ENCODE results near the gene EIF2AK2. TPM values are rescaled to one million over a fixed set of nuclear protein-coding genes. Genes with fewer than 3 reads are reported as not detected.

The EIF2AK2 gene
- 30.9 and 52.0 TPM in 2 replicates for total RNA-seq

GRCh38 chr2:37156857-37157714, at the start of gene EIF2AK2:
TSS of gene EIF2AK2 (minus strand) at chr2:37156980. CDS start at chr2:37147806, 9,174 bp downstream.

GRCh38 chr2:37196320-37197195, 39.8 kb upstream of the EIF2AK2 start, which contains the start of gene CEBPZOS:
TSS of gene CEBPZOS (plus strand) at chr2:37196496. CDS start at chr2:37199705, 3,209 bp downstream.

GRCh38 chr2:37188570-37188969, 31.8 kb upstream of the EIF2AK2 start, which contains the start of gene SULT6B1:
TSS of gene SULT6B1 (minus strand) at chr2:37188670. CDS start at chr2:37188640, 30 bp downstream.

GRCh38 chr2:37083873-37084794, 72.6 kb downstream of the EIF2AK2 start, which contains the start of the genes GPATCH11 and HEATR5B:
TSS of gene GPATCH11 (plus strand) at chr2:37084518. CDS start at chr2:37088382, 3,864 bp downstream.
TSS of gene HEATR5B (minus strand) at chr2:37084372. CDS start at chr2:37083414, 958 bp downstream.

Other genes with a start within 250 kb of the EIF2AK2 start
- gene STRN, start 190.4 kb downstream of the EIF2AK2 start, total RNA-seq, result 14.0 and 24.8 TPM in 2 replicates
- gene HEATR5B, start 72.6 kb downstream of the EIF2AK2 start, total RNA-seq, result 24.1 and 29.0 TPM in 2 replicates
- gene GPATCH11, start 72.5 kb downstream of the EIF2AK2 start, total RNA-seq, result 8.3 and 10.0 TPM in 2 replicates
- gene SULT6B1, start 31.7 kb upstream of the EIF2AK2 start, total RNA-seq, result not detected in 2 replicates
- gene CEBPZOS, start 39.5 kb upstream of the EIF2AK2 start, total RNA-seq, result 17.8 and 20.0 TPM in 2 replicates
- 55.8 and 61.3 TPM in 2 replicates for gene CEBPZ, start 74.6 kb upstream of the EIF2AK2 start, total RNA-seq
- 17.5 and 18.3 TPM in 2 replicates for gene NDUFAF7, start 74.7 kb upstream of the EIF2AK2 start, total RNA-seq
- gene PRKD3, start 167.9 kb upstream of the EIF2AK2 start, total RNA-seq, result 68.0 and 96.1 TPM in 2 replicates
- 44.2 and 44.5 TPM in 2 replicates for gene QPCT, start 187.7 kb upstream of the EIF2AK2 start, total RNA-seq

All from smooth muscle cell of the umbilical artery (primary cell).